HCT116 (cell line): ENCODE measurements around the gene GMPPB. TPM values are rescaled to one million over a fixed set of nuclear protein-coding genes. Genes with fewer than 3 reads are reported as not detected.

Source experiments
- ATAC-seq: fragments of 200-7000 bp; cut with Tn5 transposase; 2 replicates; pipeline ENCODE4 v1.9.1; 2020; ENCODE audit warnings: mild to moderate bottlenecking, moderate library complexity
- BruUV-seq: library from RNA; stranded (reverse); fragments of 400-500 nt; replicated peaks from 2 replicates; lab custom pipeline; 2021; lab: Mats Ljungman, UMichigan
- CTCF ChIA-PET: fragments of 300-600 bp; sonication (Branson Sonifier 250); formaldehyde crosslinking; loops from one replicate; lab custom pipeline; 2021; ENCODE audit warnings: antibody characterized with exemption; lab: Charles Lee
- POLR2A ChIA-PET: fragments of 300-600, 350-600 bp; sonication (Branson Sonifier 250); formaldehyde crosslinking; loops from one replicate; lab custom pipeline; 2021; ENCODE audit warnings: antibody characterized with exemption; lab: Charles Lee
- RAD21 ChIA-PET, 2 experiments: fragments of 300-600 bp; sonication (Branson Sonifier 250); formaldehyde crosslinking; loops; one replicate each; lab custom pipeline; 2023; ENCODE audit warnings: low total read pairs in 2 of 2; ENCODE audit not compliant: uncharacterized antibody in 2 of 2, unreplicated experiment in 2 of 2, low non-redundant PET in 1 of 2; lab: Charles Lee
- DNase-seq: peaks from one replicate; pipeline ENCODE4 v3.0.0-alpha.2; 2010; ENCODE audit warnings: low read depth, low spot score
- H2AFZ ChIP-seq: fragments of 200-600 bp; shearing (Covaris generic), sonication (generic); 2 replicates; pipeline ENCODE4 v1.6.1; 2017; ENCODE audit warnings: low read depth, mixed run types, mixed read lengths, antibody characterized with exemption, low read length; ENCODE audit not compliant: poor library complexity, severe bottlenecking
- H3K27ac ChIP-seq: 2 replicates; pipeline ENCODE4 v1.5.1; 2012; ENCODE audit warnings: low read depth, low read length
- H3K27me3 ChIP-seq: fragments of 200-600 bp; sonication (generic); 2 replicates; pipeline ENCODE4 v1.6.1; 2016; ENCODE audit warnings: mixed run types, low read length, mixed read lengths; ENCODE audit not compliant: insufficient read depth
- H3K36me3 ChIP-seq, 2 experiments: fragments of 200-500 bp in 1 of 2; fragments of 200-600 bp in 1 of 2; sonication (Bioruptor generic) in 1 of 2; sonication (generic) in 1 of 2; 2 replicates each; pipeline versions ENCODE4 v1.5.1 to v1.6.1; 2014 to 2016; ENCODE audit warnings: low read length in 2 of 2, inconsistent platforms in 1 of 2, mixed read lengths in 1 of 2, mixed run types in 1 of 2; ENCODE audit not compliant: insufficient read depth in 2 of 2, control insufficient read depth in 1 of 2
- H3K4me1 ChIP-seq, 2 experiments: fragments of 200-600 bp in 1 of 2; sonication (generic) in 1 of 2; 2 replicates each; pipeline versions ENCODE4 v1.5.1 to v1.6.1; 2012 to 2017; ENCODE audit warnings: low read length in 2 of 2, inconsistent platforms in 1 of 2, mild to moderate bottlenecking in 1 of 2, mixed read lengths in 1 of 2, mixed run types in 1 of 2, moderate library complexity in 1 of 2; ENCODE audit not compliant: insufficient read depth in 2 of 2, control insufficient read depth in 1 of 2
- H3K4me2 ChIP-seq: fragments of 200-600 bp; sonication (generic); 2 replicates; pipeline ENCODE4 v1.6.1; 2017; ENCODE audit warnings: mixed run types, low read length, mixed read lengths
- H3K4me3 ChIP-seq, 2 experiments: fragments of 200-600 bp in 1 of 2; sonication (generic) in 1 of 2; replicated peaks in 1 of 2; 2 replicates each; pipeline ENCODE4 v1.5.1; 2011 to 2016; ENCODE audit warnings: low read length in 2 of 2, control low read depth in 1 of 2, low read depth in 1 of 2, mild to moderate bottlenecking in 1 of 2, mixed read lengths in 1 of 2, mixed run types in 1 of 2
- H3K79me2 ChIP-seq: fragments of 200-600 bp; sonication (generic); 2 replicates; pipeline ENCODE4 v1.6.1; 2017; ENCODE audit warnings: mild to moderate bottlenecking, mixed run types, low read length, moderate library complexity, mixed read lengths; ENCODE audit not compliant: insufficient read depth
- H3K9ac ChIP-seq: fragments of 200-600 bp; sonication (generic); 2 replicates; pipeline ENCODE4 v1.6.1; 2016; ENCODE audit warnings: low read length, mixed read lengths
- H3K9me2 ChIP-seq: fragments of 200-600 bp; sonication (generic), shearing (Covaris generic); 2 replicates; pipeline ENCODE4 v1.6.1; 2017; ENCODE audit warnings: mixed run types, mild to moderate bottlenecking, moderate library complexity; ENCODE audit not compliant: insufficient read depth
- H3K9me3 ChIP-seq, 2 experiments: fragments of 200-500 bp in 1 of 2; fragments of 200-600 bp in 1 of 2; sonication (Bioruptor generic) in 1 of 2; sonication (generic) in 1 of 2; 2 replicates each; pipeline ENCODE4 v1.6.1; 2014 to 2017; ENCODE audit warnings: low read length in 2 of 2, mixed read lengths in 2 of 2, inconsistent platforms in 1 of 2, low read depth in 1 of 2, mild to moderate bottlenecking in 1 of 2, mixed run types in 1 of 2, moderate library complexity in 1 of 2; ENCODE audit not compliant: control insufficient read depth in 1 of 2, insufficient read depth in 1 of 2
- H4K20me1 ChIP-seq: fragments of 200-600 bp; sonication (generic), shearing (Covaris generic); 2 replicates; pipeline ENCODE4 v1.6.1; 2017; ENCODE audit warnings: mixed run types, mild to moderate bottlenecking, moderate library complexity; ENCODE audit not compliant: insufficient read depth
- ATF3 ChIP-seq: IDR thresholded peaks from 2 replicates; pipeline ENCODE4 v1.6.1; 2012
- CBX3 ChIP-seq: IDR thresholded peaks from 2 replicates; pipeline ENCODE4 v1.6.1; 2012; ENCODE audit warnings: low read depth
- EZH2 ChIP-seq: fragments of 200-600 bp; sonication (generic); IDR thresholded peaks from 2 replicates; pipeline ENCODE4 v1.6.1; 2017; ENCODE audit warnings: antibody characterized with exemption, mixed run types
- POLR2A ChIP-seq: IDR thresholded peaks from 2 replicates; pipeline ENCODE4 v1.7.0; 2011; ENCODE audit warnings: borderline replicate concordance; ENCODE audit not compliant: insufficient read depth, insufficient read length; ENCODE audit errors: extremely low read depth
- POLR2AphosphoS5 ChIP-seq: IDR thresholded peaks from 2 replicates; pipeline ENCODE4 v1.6.1; 2011; ENCODE audit warnings: mild to moderate bottlenecking, low read depth, low read length, moderate library complexity
- RAD21 ChIP-seq: IDR thresholded peaks from 2 replicates; pipeline ENCODE4 v1.6.1; 2012; ENCODE audit warnings: low read depth, mild to moderate bottlenecking
- SIN3A ChIP-seq: IDR thresholded peaks from 2 replicates; pipeline ENCODE4 v1.6.1; 2012; ENCODE audit warnings: low read depth
- TCF7L2 ChIP-seq: IDR thresholded peaks from 2 replicates; pipeline ENCODE4 v1.7.0; 2011; ENCODE audit warnings: borderline replicate concordance, inconsistent platforms; ENCODE audit not compliant: insufficient read depth, insufficient read length; ENCODE audit errors: extremely low read depth
- YY1 ChIP-seq: IDR thresholded peaks from 2 replicates; pipeline ENCODE4 v1.6.1; 2011; ENCODE audit warnings: low read length, low read depth, moderate library complexity, mild to moderate bottlenecking; ENCODE audit not compliant: insufficient replicate concordance; ENCODE audit errors: extremely low read depth
- ZNF274 ChIP-seq: fragments of 200-500 bp; sonication (Bioruptor generic); IDR thresholded peaks from 2 replicates; pipeline ENCODE4 v1.6.1; 2014; ENCODE audit warnings: mild to moderate bottlenecking, low read depth, low read length, inconsistent platforms
- intact Hi-C: fragments of 100-400 bp; cut with micrococcal nuclease; formaldehyde crosslinking; loops from 2 replicates; pipeline ENCODE4 v1.10.0; 2022
- total RNA-seq: library from RNA; stranded (reverse); gene quantifications from one replicate; pipeline ENCODE4 v1.2.1, GENCODE V29; 2021; ENCODE audit not compliant: unreplicated experiment
- TF ChIP-seq, protein P1 (sequence below): IDR thresholded peaks from 2 replicates; pipeline ENCODE4 v1.6.1; 2012
- TF ChIP-seq, protein P2 (sequence below): IDR thresholded peaks from 2 replicates; pipeline ENCODE4 v1.6.1; 2012; ENCODE audit warnings: low read depth

The GMPPB gene
- total RNA-seq, 1 experiment from 2014 or later, result 24.1 TPM

DNA sequence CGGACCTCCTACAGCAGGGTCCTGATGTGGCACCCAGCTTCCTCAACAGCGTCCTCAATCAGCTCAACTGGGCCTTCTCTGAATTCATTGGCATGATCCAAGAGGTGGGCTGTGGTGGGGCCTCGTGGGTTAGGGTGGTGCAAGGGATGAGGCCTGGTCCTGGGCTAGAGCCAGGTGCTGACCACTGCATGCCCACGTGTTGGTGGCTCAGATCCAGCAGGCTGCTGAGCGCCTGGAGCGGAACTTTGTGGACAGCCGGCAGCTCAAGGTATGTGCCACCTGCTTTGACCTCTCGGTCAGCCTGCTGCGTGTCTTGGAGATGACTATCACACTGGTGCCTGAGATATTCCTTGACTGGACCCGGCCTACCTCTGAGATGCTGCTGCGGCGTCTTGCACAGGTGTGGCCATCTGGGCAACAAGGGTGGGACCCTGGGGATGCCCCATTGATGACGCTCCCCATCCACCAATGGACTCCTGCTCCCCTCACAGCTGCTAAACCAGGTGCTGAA, 8.1 kb downstream of the GMPPB start:
- ChIA-PET CTCF (no interaction called here), POLR2A (no interaction called here), RAD21 (no interaction called here)
- no TSS peak for BruUV-seq
- no peak for TF ChIP-seq YY1
- no peak for TF ChIP-seq RAD21
- no peak for TF ChIP-seq POLR2A
- no peak for TF ChIP-seq POLR2AphosphoS5
- no peak for TF ChIP-seq CBX3
- Histone ChIP-seq H3K4me1 (peaks cover 0 to 13% of the 10 kb centered on the region in 2 experiments; a peak in 2 of 4 replicates), H2AFZ (no peak overlapping the region), H4K20me1 (no peaks in the 10 kb centered on the region), H3K9ac (no peak overlapping the region), H3K4me3 (no peak overlapping the region), H3K79me2 (no peaks in the 10 kb centered on the region), H3K4me2 (no peak overlapping the region), H3K27ac (no peak overlapping the region), H3K27me3 (no peaks in the 10 kb centered on the region), H3K9me2 (no peaks in the 10 kb centered on the region), H3K9me3 (no peaks in the 10 kb centered on the region), H3K36me3 (peaks cover 0 to 3% of the 10 kb centered on the region in 2 experiments; a peak in 2 of 4 replicates)
- DNase-seq (no peak), ATAC-seq (no peak)
- intact Hi-C loops, result no loop called here

DNA sequence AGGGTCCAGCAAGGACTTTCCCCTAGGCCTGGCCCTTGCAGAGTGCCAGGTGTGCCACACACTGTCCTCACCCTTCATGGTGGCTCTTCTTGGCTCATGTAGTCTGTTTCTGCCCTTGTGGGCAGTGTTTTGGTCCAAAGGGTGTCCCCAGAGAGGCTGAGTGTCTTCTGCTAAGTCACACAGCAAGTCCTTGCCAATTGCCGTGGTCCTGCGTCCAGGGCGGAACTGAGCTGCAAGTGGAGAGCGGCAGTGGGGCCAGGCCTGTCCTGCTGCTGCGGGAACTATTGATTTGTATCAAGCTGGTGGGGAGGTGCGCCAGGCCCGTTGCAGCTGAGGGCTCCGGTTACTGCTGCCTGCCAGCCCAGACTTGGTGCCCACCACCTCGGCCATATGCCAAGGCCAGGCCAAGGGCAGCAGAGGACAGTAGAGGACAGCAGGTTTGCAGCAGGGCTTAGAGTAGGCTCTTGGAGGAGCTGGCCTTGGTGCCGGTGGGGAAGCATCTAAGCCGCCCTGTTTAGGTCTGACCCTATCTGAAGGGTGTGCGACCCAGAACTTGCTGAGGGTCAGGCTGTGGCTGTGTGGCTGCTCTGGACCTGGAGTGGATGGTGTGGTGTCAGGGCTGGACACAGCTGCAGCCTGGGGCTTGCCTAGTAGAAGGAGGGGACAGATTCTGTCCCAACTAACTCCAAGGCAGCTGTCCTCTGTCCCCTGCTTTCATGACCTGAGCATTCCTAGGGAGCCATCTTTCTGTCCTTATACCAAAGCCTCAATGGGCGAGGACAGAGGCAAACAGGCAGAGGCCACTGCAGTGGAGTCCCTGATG, 8.8 kb downstream of the GMPPB start:
- ChIA-PET POLR2A (no interaction called here), RAD21 (no interaction called here), CTCF (no interaction called here)
- Histone ChIP-seq H3K27ac (no peak overlapping the region), H3K79me2 (no peaks in the 10 kb centered on the region), H3K4me1 (peaks cover 0 to 12% of the 10 kb centered on the region in 2 experiments; a peak in 2 of 4 replicates), H3K27me3 (no peaks in the 10 kb centered on the region), H3K9me2 (no peaks in the 10 kb centered on the region), H4K20me1 (no peaks in the 10 kb centered on the region), H3K9ac (no peak overlapping the region), H3K9me3 (no peaks in the 10 kb centered on the region), H3K4me3 (no peak overlapping the region), H2AFZ (no peak overlapping the region), H3K4me2 (no peak overlapping the region), H3K36me3 (no peaks in the 10 kb centered on the region; a peak in 2 of 4 replicates)
- DNase-seq, result no peak
- ATAC-seq, result no peak
- intact Hi-C loops, result no loop called here
- BruUV-seq, result no TSS peak
- TF ChIP-seq TCF7L2, result no peak
- TF ChIP-seq RAD21, result no peak
- no peak for TF ChIP-seq ZNF274
- no peak for TF ChIP-seq SIN3A
- TF ChIP-seq, protein P1, sequence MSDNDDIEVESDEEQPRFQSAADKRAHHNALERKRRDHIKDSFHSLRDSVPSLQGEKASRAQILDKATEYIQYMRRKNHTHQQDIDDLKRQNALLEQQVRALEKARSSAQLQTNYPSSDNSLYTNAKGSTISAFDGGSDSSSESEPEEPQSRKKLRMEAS, result no peak
- TF ChIP-seq ATF3, result no peak
- TF ChIP-seq, protein P2, sequence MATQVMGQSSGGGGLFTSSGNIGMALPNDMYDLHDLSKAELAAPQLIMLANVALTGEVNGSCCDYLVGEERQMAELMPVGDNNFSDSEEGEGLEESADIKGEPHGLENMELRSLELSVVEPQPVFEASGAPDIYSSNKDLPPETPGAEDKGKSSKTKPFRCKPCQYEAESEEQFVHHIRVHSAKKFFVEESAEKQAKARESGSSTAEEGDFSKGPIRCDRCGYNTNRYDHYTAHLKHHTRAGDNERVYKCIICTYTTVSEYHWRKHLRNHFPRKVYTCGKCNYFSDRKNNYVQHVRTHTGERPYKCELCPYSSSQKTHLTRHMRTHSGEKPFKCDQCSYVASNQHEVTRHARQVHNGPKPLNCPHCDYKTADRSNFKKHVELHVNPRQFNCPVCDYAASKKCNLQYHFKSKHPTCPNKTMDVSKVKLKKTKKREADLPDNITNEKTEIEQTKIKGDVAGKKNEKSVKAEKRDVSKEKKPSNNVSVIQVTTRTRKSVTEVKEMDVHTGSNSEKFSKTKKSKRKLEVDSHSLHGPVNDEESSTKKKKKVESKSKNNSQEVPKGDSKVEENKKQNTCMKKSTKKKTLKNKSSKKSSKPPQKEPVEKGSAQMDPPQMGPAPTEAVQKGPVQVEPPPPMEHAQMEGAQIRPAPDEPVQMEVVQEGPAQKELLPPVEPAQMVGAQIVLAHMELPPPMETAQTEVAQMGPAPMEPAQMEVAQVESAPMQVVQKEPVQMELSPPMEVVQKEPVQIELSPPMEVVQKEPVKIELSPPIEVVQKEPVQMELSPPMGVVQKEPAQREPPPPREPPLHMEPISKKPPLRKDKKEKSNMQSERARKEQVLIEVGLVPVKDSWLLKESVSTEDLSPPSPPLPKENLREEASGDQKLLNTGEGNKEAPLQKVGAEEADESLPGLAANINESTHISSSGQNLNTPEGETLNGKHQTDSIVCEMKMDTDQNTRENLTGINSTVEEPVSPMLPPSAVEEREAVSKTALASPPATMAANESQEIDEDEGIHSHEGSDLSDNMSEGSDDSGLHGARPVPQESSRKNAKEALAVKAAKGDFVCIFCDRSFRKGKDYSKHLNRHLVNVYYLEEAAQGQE, result no peak
- no peak for TF ChIP-seq EZH2
- no peak for TF ChIP-seq YY1
